HG03558 (cell line): ENCODE data around the gene GFOD2.

ENCODE experiments used
- ATAC-seq: cut with Tn5 transposase; IDR thresholded peaks from one replicate; pipeline ENCODE4 v1.9.1; 2021; ENCODE audit warnings: moderate number of reproducible peaks; ENCODE audit not compliant: unreplicated experiment; ENCODE audit errors: extremely low read depth

Gene GFOD2

DNA sequence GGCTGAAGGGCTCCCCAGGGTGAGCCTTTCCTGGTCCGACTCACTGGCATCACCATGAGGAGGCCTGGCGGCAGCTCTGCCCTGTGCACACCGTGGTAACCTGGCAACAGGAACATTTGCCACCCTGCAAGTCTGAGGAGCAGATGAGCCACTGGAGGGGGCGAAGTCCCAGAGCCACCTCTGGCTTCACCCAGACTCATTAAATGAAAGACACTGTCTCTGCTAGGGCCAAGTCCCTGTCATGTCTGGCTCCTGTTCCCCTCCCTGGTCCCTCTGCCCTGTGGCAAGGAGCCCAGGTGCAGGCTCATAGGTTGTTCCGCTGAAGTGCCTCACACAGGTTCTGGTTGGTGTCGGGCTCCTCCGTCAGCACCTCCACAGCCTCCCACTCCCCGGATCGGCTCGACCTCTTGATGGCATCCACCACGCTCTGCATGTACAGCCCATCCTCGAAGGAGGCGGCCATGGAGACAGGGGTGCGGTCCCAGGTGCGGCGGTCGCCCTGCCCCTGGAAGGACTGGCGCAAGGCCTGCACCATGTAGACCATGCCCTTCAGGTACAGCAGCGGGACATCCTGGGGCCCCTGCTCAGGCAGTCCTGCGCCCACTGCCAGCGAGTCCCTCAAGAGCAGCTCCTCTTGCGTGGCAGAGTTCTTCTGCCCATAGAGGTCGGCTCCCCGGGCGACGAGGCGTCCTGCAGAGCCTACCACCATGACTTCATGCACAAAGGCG lies 44.1 kb downstream of the GFOD2 start:
- no peak for ATAC-seq

- no peak for ATAC-seq
Measured at GRCh38 chr16:67673712-67674580, 45.2 kb downstream of the GFOD2 start.

- ATAC-seq: no peak
Measured at GRCh38 chr16:67672739-67673662, 46.1 kb downstream of the GFOD2 start.

DNA sequence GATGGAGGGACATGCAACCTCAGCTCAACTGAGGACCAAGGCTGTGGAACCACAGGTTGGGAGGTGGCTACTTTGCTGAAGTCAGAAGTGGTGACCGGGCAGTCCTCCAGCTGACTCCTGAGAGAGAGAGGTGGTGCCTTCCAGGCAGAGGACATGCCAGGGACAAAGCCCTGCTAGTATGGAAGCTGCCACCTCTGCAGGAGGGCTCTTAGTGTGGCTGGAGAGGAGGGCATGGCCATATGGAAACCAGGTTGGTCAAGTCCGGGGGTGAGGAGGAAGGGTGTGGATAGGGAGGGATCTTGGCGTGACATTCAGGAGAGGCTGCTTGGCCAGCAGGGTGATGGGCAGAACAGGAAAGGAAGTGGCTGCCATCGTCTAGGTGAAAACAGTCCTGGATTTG lies 46.8 kb downstream of the GFOD2 start:
- ATAC-seq: no peak

DNA sequence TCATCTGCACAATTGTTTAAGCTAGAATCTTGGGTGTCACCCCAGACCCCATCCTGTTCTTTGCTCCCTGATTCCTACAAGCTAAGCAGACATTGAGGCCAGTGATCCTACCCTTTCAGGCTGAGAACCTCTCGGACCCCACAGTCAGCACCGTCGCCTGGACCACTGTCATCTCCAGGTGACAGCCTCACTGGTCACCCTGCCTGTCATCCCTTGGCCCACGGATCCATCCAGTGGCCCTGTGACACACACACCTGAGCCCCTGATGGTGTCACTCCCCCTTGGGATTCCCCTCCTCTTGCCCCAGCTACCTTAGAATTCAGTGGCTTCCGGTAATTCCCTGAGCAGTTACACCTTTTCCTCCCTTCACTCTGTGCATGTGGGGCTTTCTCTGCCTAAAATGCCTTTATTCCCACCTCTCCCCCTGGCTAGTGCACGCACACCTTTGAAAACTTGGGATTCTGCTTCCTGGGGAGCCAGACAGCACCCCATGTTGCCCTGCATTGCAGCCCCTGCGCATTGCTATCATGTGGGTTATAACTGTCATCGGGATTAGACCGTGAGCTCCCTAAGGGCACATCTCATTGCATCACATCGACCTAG lies 49.5 kb downstream of the GFOD2 start:
- ATAC-seq: no peak

- no peak for ATAC-seq
Measured at GRCh38 chr16:67668495-67669157, 50.5 kb downstream of the GFOD2 start.

DNA sequence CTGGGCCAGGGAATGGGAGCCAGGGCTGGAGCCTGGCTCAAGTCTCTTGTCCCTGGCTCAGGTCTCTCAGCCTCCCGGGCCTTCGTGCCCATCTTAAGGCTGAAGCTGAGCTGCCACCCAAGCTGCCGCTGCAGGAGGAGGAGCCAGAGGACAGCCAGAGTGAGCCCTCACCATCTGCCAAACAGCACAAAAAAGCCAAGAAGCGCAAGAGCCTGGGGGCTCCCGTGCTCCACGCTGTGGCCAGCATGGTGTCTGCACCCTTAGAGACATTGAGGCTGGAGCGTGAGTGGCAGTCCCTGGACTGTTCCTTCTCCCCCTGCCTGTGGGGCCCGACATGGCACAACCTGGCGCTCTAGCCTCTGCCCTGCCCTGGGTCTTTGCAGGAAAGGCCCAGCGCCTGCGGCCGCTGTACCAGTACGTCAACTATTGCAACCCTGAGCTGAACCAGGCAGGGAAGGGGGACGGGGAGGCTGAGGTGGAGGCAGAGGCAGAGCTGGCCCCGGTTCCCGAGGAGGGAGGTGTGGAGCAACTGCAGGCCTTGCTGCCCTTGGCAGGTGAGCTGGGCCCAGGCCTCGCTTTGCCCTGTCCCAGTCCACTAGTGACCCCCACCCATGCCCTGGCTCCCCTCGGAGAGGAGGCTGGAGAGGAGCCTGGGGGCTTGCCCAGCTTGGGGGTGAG lies 51.2 kb downstream of the GFOD2 start:
- ATAC-seq: peak; percentile 61

GRCh38 chr16:67667453-67667816 lies 51.7 kb downstream of the GFOD2 start:
- ATAC-seq: no peak

DNA sequence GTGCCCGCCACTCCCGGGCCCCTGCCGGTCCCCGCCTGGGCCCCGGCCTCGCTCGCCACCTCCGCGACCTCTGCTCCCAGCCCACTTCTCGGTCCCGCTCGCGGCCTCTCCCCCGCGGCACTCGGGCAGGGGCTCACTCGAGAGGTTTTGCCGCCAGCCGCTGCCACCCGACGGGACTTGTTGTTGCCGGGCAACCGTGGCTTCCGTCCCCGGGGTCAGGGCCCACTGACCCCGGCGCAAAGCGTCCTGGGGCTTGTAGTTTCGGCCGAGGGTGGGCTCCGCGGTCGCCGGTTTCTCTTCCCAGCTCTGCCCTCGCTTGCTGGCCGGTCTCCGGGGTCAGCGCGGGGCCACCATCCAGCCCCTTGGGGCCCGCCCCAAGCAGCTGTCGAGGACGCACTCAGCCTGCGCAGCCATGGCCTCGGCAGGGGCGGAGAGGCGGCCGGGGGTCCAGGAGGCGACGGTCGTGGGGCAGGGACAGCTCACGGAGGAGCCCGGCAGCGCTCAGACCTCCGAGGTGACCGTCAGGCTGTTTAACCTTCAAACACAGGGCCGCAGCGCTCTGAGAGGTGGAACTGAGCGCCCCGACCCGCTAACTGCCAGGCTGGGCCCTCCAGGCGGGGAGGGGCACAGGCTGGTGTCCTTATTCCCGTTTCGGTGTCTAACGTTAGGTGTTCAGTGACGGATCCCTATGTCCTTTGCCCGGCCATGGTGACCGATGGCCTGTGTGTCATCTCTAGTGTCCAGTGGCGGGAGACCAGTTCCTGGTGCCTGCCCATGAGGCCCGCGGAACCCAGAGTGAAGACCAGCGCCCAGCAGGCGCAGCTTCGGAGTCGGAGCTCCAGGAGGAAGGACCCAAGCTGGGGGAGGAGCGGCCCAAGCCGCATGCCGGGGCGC lies 52.3 kb downstream of the GFOD2 start, which contains the start of the genes C16orf86 and ENKD1:
Gene C16orf86 (plus strand): TSS at position 256 of the 894 bp plus-strand sequence. CDS start 157 bp downstream, at position 413.
Gene ENKD1 (minus strand): TSS at position 192 of the 894 bp plus-strand sequence. CDS start 308 bp downstream, outside the sequence.
- no peak for ATAC-seq

DNA sequence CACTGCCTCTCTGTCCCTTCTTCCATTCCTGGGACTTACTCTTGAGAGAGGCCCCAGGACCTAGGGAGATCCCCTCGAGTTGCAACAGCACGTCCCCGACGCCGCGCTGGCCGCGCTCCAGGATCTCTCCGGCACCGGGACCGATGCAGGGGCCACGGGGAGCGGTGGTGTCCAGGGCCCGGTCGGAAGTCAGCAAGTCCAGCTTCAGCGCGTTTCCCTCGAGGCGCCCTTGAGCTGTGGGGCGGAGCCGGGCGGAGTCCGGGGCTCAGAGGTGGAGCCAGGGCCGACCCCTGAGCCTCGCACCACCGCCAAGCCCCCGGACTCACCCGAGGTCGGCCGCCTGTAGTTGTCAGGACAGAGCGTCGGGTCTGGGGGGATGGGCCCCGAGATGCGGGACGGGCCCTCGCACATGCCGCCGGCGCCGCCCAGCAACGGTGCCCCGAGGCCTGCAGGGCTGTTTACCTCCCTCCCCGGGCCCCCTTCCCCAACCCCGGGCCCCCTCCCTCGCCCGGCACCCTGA lies 53.0 kb downstream of the GFOD2 start:
- no peak for ATAC-seq

- ATAC-seq: no peak
Measured at GRCh38 chr16:67665598-67665997, 53.5 kb downstream of the GFOD2 start.

- no peak for ATAC-seq
Measured at GRCh38 chr16:67664871-67665270, 54.2 kb downstream of the GFOD2 start.

DNA sequence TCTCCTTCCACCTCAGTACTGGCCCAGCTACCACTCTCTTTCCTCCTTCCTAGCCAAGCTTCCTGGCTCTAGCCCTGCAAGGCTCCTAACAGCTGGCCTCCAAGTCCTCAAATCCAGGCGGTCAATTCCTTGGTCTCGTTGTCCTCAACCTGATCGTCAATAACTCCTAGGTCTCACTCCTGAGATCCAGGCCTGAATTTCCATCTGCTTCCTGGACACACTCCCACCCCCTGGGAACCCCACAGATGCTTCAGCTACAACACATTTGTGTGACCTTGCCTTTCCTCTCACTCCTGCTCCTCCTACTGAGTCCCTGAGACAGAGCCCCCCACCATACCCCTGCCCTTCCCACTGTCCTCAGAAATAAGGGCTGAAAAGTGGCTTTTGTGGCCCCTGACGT lies 54.9 kb downstream of the GFOD2 start:
- no peak for ATAC-seq

DNA sequence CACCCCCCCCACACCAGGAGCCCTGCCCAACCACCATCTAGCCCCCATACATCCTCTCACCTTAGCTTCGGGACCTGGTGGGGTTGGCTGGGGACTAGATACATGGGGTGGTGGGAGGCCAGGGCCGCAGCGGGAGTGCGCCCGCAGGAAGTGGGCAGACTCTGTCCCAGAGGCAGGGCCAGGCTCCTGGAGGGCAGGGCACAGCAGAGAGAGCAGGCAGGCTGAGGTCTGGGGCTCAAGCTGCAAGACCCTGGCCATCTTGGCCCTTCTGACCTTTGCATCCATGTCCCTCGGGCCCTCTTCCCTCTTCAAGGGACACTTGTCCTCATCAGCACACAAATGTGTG lies 55.3 kb downstream of the GFOD2 start:
- ATAC-seq: no peak

DNA sequence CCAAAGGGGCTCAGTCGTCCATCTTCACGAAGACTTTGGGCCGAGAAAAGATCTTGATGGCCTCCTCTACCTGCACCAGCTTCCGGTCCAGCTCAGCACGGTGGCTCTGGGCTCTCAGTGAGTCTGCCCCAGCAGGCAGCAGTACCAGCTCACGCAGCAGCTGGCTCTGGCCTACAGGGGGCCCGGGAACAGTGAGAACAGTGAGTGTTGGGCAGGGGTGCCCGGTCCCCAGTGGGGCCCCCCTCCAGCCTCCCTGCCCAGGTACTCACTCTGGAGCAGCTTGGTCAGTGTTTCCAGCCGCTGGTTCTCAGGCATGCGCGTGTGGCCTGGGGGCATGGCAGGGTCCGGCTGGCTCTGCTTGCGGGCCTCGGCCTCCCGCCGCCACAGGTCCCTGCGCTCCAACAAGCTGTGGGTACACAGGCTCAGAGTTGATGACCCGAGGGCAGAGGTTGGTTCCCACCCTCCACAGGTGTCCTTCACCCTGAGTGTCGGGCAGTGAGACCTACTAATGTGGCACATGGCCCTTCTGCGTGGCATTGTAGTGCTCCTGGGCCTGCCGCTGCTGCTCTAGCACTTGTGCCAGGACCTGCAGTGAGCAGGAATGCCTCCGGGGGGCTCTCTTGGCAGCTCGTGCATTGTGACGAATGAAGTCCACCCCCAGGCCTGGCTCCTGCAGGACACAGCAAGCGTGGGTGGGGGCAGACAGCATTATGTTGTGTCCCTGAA lies 55.8 kb downstream of the GFOD2 start:
- no peak for ATAC-seq

DNA sequence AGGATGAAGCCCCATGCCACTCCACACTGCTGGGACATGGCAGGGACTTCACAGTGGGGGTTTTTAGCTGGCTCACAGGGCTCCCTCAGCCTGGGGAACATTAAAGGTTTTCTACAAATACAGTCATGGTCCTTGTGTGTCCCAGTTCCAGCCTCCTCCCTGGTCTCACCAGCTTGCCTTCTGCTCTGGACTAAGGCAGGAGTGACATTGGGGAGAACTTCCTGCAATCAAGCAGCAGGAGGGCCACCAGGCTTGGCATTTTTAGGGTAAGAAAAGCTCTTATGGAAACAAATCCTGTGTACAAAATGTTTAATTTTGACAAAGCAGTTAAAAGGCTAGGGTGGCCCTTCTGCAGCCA lies 56.5 kb downstream of the GFOD2 start:
- ATAC-seq: no peak
